Mononuclear cell (primary cell): ENCODE data around the gene SLC43A1. TPM values are rescaled to one million over a fixed set of nuclear protein-coding genes. Genes with fewer than 3 reads are reported as not detected.
A peak's percentile ranks its signal among the peaks of the same experiment; 100 is the strongest.

Experiments
- H3K27me3 ChIP-seq: 2 replicates; pipeline ENCODE4 v1.6.0; 2011; ENCODE audit warnings: low read length, control low read depth; ENCODE audit not compliant: insufficient read depth
- H3K4me1 ChIP-seq: 2 replicates; pipeline ENCODE4 v1.5.1; 2011; ENCODE audit warnings: mild to moderate bottlenecking, low read length, control low read depth; ENCODE audit not compliant: insufficient read depth
- H3K4me3 ChIP-seq: 2 replicates; pipeline ENCODE4 v1.5.1; 2011; ENCODE audit warnings: mild to moderate bottlenecking, low read length, moderate library complexity
- H3K9me3 ChIP-seq: 2 replicates; pipeline ENCODE4 v1.5.1; 2011; ENCODE audit warnings: low read depth, mild to moderate bottlenecking, control low read depth, low read length
- total RNA-seq: library from RNA; depleted of rRNA; stranded (reverse); fragments of >200 nt; gene quantifications from one replicate; pipeline ENCODE4 v1.2.3, GENCODE V29; 2012

The SLC43A1 gene
- 4.6 TPM for total RNA-seq

DNA sequence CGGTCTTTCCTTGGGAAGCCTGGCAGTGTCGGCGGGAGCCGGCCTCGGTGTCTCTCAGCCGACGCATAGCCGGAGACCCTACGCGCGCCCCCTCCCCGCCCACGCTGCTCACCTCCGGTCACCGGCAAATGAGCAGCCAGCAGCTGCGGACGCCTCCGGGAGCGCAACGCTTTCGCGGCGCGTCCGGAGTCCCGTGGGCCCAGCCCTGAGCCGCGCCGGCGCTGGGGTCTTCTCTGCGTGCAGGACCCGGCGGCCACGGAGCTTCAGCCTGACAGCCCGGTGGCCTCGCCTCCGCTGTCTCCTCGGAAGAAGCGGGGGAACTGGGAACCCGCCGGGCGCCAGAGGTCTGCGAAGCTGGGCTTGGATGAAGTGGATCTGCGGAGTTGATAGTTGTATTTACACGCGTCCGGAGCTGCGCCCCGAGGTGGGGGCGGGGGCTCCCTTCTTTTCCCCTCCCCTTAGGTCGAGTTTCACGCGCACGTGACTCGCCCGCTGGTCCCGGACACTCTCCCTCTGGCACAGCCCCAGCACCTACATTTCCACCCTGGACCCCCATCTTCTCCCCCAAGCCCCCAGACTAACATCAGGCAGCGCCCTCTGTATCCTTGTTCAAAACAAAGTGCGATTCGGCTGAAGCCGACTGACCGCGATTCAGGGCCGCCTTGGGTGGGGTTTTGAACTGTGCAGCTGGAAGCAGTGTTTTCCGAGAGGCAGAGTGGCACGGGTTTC, at the start of gene SLC43A1:
Gene SLC43A1, minus strand, starts transcription at position 371 of the 729 bp plus-strand sequence. CDS start 1,591 bp downstream, outside the sequence.
- Histone ChIP-seq H3K4me3 (peak within 1 kb of the TSS; percentile 65), H3K27me3 (no peaks in the 10 kb centered on the region), H3K4me1 (peaks cover 31% of the 10 kb centered on the region), H3K9me3 (no peaks in the 10 kb centered on the region)

DNA sequence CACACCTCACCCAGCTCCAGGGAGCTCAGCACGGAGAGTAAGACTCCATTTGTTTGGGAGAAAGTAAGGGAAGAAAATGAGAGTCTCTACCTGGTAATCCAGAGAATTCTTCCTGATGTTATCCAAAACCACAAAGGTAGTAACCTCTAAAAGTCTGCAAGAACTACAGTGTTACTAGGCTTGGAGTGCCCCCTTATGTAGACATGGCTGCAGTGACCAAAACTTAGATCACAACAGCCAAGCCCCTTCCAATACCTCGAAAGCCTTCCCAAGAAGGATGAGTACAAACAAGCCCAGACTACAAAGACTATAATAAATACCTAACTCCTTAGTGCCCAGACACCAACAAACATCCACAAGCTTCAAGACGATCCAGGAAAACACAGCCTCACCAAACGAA, 47.1 kb upstream of the SLC43A1 start:
- no peaks in the 10 kb centered on the region for H3K27me3 ChIP-seq
- H3K4me1 ChIP-seq, result peaks cover 30% of the 10 kb centered on the region
- no peak overlapping the region for H3K4me3 ChIP-seq
- H3K9me3 ChIP-seq, result no peaks in the 10 kb centered on the region

DNA sequence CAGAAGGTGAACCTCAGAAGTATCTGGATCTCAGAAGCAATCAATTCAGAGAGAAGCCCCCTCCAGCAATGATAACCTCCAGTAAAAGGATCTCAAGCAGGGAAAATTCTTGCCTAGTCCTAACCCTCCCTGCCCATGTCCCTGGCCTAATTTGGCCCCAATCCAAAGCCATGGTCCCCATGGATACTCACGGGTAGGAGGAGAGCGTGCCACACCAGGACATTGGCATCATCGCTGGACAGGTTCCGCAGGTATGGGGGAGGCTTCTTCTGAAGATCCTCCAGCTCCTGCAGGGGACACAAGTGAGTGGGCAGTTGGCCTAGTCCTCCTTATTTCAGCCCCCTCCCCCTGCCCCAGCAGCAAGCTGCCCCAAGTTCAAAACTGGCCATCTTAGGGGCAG, 44.6 kb upstream of the SLC43A1 start:
- Histone ChIP-seq H3K4me1 (peaks cover 13% of the 10 kb centered on the region), H3K4me3 (no peak overlapping the region), H3K27me3 (no peaks in the 10 kb centered on the region), H3K9me3 (no peaks in the 10 kb centered on the region)

DNA sequence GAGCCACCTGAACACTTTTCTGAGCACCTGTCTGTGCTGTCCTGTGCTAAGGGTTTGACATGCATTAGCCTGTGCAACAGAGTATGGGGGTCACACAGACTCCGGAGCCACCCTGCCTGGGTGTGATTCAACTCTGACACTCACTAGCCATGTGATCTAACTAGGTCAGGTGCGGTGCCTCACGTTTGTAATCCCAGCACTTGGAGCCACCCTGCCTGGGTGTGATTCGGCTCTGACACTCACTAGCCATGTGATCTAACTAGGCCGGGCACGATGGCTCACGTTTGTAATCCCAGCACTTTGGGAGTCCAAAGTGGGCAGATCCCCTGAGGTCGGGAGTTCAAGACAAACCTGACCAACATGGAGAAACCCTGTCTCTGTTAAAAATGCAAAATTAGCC, 40.5 kb upstream of the SLC43A1 start:
- Histone ChIP-seq H3K4me1 (no peaks in the 10 kb centered on the region), H3K9me3 (no peaks in the 10 kb centered on the region), H3K27me3 (no peaks in the 10 kb centered on the region), H3K4me3 (no peak overlapping the region)

GRCh38 chr11:57555393-57555792, 39.9 kb upstream of the SLC43A1 start:
- Histone ChIP-seq H3K4me1 (no peaks in the 10 kb centered on the region), H3K4me3 (no peak overlapping the region), H3K27me3 (no peaks in the 10 kb centered on the region), H3K9me3 (no peaks in the 10 kb centered on the region)

- peaks cover 7% of the 10 kb centered on the region for H3K4me1 ChIP-seq
- H3K4me3 ChIP-seq, result no peak overlapping the region
- no peaks in the 10 kb centered on the region for H3K9me3 ChIP-seq
- H3K27me3 ChIP-seq, result no peaks in the 10 kb centered on the region
These were observed 37.0 kb upstream of the SLC43A1 start for GRCh38 chr11:57552479-57552878.

- no peak overlapping the region for H3K4me3 ChIP-seq
- no peaks in the 10 kb centered on the region for H3K27me3 ChIP-seq
- H3K4me1 ChIP-seq, result peaks cover 13% of the 10 kb centered on the region
- H3K9me3 ChIP-seq, result no peaks in the 10 kb centered on the region
These were observed 36.4 kb upstream of the SLC43A1 start for GRCh38 chr11:57551941-57552340.

DNA sequence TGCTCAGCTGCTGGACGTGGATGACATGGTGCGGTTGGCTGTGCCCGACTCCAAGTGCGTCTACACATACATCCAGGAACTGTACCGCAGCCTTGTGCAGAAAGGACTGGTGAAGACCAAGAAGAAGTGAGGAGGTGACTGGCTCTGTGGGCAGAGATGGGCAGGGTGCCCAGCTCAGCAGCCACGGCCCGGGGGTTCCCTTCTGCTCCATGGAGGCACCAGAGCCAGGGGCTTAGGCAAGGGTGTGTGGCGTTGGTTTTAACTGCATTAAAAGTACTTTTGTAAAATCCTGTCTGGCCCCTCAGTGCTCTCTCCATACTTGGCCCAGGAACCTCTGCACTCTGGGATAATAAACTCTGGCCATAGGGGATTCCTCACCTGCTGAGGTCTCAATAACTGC, 34.5 kb upstream of the SLC43A1 start:
- no peaks in the 10 kb centered on the region for H3K27me3 ChIP-seq
- H3K4me1 ChIP-seq, result peaks cover 13% of the 10 kb centered on the region
- no peaks in the 10 kb centered on the region for H3K9me3 ChIP-seq
- no peak overlapping the region for H3K4me3 ChIP-seq

GRCh38 chr11:57547854-57548377, 32.4 kb upstream of the SLC43A1 start:
- peaks cover 13% of the 10 kb centered on the region for H3K4me1 ChIP-seq
- no peak overlapping the region for H3K4me3 ChIP-seq
- no peaks in the 10 kb centered on the region for H3K9me3 ChIP-seq
- no peaks in the 10 kb centered on the region for H3K27me3 ChIP-seq

- no peaks in the 10 kb centered on the region for H3K9me3 ChIP-seq
- H3K4me3 ChIP-seq, result no peak overlapping the region
- H3K27me3 ChIP-seq, result no peaks in the 10 kb centered on the region
- peaks cover 13% of the 10 kb centered on the region for H3K4me1 ChIP-seq
These were observed 31.5 kb upstream of the SLC43A1 start for GRCh38 chr11:57546869-57547475.

DNA sequence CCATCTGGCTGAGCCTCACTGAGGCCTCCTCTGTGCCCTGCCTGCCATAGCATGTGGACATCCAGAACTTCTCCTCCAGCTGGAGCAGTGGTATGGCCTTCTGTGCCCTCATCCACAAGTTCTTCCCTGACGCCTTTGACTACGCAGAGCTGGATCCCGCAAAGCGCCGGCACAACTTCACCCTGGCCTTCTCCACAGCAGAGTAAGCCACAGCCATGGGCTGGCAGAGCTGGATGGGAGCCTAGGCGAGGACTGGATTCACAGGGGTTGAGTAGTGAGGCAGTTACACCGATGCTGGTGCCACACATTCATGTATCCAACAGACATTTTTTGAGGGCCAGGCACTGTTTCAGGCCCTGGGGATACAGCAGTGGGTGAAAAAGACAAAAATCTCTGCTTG, 30.9 kb upstream of the SLC43A1 start:
- H3K4me1 ChIP-seq, result peaks cover 13% of the 10 kb centered on the region
- H3K27me3 ChIP-seq, result no peaks in the 10 kb centered on the region
- no peaks in the 10 kb centered on the region for H3K9me3 ChIP-seq

DNA sequence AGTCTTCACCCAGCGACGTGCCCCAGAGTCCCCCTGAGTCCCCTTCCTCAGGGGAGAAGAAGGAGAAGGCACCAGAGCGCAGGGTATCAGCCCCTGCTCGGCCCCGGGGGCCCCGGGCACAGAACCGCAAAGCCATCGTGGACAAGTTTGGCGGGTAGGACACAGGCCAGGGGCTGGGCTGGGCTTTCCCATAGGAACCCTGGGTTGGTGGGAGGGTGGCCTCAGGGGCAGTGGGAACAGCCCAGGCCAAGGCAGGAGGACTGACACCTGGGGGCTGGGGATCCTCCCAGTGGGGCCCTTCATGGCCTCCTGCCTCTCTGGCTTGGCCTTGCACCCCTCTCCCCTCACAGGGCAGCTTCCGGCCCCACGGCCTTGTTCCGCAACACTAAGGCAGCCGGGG, 30.4 kb upstream of the SLC43A1 start:
- H3K9me3 ChIP-seq, result no peaks in the 10 kb centered on the region
- no peaks in the 10 kb centered on the region for H3K27me3 ChIP-seq
- no peak overlapping the region for H3K4me3 ChIP-seq
- H3K4me1 ChIP-seq, result peaks cover 13% of the 10 kb centered on the region

More for the DNA sequence above, 30.9 kb upstream of the SLC43A1 start:
- H3K4me3 ChIP-seq, result no peak overlapping the region

DNA sequence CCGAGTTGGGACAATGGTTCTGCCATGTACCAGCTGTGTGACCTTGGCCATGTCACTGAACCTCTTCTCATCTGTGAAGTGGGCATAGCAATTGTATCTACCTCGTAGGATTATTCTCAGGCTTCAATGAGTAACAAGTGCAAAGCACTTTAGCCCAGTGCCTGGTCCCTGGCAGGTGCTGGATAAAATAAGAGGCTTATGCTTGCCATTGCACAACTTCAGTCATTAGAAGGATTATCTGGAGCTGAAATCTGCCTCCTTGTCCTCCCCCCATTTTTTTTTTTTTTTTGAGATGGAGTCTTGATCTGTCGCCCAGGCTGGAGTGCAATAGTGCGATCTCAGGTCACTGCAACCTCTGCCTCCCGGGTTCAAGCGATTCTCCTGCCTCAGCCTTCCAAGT, 29.1 kb upstream of the SLC43A1 start:
- no peak overlapping the region for H3K4me3 ChIP-seq
- peaks cover 13% of the 10 kb centered on the region for H3K4me1 ChIP-seq
- H3K27me3 ChIP-seq, result no peaks in the 10 kb centered on the region
- no peaks in the 10 kb centered on the region for H3K9me3 ChIP-seq

GRCh38 chr11:57543593-57543992, 28.1 kb upstream of the SLC43A1 start:
- no peak overlapping the region for H3K4me3 ChIP-seq
- no peaks in the 10 kb centered on the region for H3K9me3 ChIP-seq
- H3K27me3 ChIP-seq, result no peaks in the 10 kb centered on the region
- peaks cover 13% of the 10 kb centered on the region for H3K4me1 ChIP-seq

DNA sequence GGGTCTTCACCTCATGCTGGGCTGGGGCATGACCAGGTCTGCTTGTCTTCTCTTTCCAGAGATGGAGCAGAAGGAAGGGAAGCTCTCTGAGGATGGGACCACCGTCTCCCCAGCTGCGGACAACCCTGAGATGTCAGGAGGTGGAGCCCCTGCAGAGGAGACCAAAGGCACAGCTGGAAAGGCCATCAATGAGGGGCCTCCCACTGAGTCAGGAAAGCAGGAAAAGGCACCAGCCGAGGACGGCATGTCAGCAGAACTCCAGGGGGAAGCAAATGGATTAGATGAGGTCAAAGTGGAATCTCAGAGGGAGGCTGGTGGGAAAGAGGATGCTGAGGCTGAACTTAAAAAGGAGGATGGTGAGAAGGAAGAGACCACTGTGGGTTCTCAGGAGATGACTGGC, 27.1 kb upstream of the SLC43A1 start:
- Histone ChIP-seq H3K4me1 (peaks cover 7% of the 10 kb centered on the region), H3K27me3 (no peaks in the 10 kb centered on the region), H3K4me3 (no peak overlapping the region), H3K9me3 (no peaks in the 10 kb centered on the region)

DNA sequence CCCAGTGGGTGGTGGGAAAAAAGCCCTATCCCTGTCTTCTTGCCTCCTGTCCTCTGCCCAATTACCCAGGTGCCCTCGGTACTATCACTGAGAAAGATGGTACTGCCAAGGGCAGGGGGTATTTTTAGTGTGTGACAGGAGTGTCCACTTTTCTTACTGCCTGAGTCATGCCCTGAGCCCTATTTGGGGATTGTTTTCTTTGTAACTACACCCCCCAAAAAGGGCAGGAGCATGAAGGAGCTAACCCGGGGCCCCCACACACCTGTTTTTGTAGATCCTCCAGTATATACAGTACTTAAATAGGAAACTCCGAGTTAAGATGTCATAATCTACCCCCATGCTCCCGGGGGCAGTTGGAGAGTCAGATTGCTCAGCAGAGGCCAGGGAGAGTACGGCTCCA, 25.7 kb upstream of the SLC43A1 start:
- no peak overlapping the region for H3K4me3 ChIP-seq
- no peaks in the 10 kb centered on the region for H3K9me3 ChIP-seq
- no peaks in the 10 kb centered on the region for H3K27me3 ChIP-seq
- no peaks in the 10 kb centered on the region for H3K4me1 ChIP-seq
